Measurements from ENCODE around the gene RIMS4.

RIMS4 gene

GRCh38 chr20:44724423-44725091 is 85.8 kb downstream of the RIMS4 start:
- in situ Hi-C loops (cut with HindIII; ENCODE audit: low sequenced_read_pairs), result no loop called here
- DNase-seq (ENCODE audit: low read depth), result no peak
- no peak overlapping the region for H3K4me3 ChIP-seq (ENCODE audit: low read depth, low read length)
- TF ChIP-seq, protein P1, sequence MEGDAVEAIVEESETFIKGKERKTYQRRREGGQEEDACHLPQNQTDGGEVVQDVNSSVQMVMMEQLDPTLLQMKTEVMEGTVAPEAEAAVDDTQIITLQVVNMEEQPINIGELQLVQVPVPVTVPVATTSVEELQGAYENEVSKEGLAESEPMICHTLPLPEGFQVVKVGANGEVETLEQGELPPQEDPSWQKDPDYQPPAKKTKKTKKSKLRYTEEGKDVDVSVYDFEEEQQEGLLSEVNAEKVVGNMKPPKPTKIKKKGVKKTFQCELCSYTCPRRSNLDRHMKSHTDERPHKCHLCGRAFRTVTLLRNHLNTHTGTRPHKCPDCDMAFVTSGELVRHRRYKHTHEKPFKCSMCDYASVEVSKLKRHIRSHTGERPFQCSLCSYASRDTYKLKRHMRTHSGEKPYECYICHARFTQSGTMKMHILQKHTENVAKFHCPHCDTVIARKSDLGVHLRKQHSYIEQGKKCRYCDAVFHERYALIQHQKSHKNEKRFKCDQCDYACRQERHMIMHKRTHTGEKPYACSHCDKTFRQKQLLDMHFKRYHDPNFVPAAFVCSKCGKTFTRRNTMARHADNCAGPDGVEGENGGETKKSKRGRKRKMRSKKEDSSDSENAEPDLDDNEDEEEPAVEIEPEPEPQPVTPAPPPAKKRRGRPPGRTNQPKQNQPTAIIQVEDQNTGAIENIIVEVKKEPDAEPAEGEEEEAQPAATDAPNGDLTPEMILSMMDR (IDR thresholded peaks at IDR 0.05; ENCODE audit: low read depth, low read length, missing control alignments), result no peak

DNA sequence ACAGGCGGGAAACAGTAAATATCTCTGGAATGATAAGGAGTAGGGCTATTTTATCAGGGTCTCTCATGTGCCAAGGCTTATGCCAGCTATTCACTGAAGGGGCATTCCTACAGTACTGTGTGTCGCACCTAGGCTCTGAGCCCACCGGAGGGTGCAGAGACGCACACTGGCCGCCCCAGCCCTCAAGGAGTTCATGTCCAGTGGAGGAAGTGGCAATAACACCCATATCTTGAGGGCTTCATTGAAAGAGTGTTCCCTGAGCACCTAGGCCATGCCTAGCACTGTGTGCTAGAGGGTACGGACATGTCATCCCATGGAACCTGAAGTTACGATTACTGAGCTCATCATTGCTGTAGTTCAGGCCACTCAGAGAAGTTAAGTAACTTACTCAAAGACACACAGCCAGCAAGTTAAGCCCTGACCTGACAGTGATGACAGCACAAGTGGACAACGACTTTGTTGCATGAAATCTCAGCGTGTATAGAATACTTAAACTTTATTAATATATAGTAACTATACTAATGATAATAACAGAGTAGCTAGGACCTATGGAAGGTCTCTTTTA is 86.5 kb downstream of the RIMS4 start:
- no peak overlapping the region for H3K4me3 ChIP-seq (ENCODE audit: low read depth, low read length)
- TF ChIP-seq, protein P1 (IDR thresholded peaks at IDR 0.05; ENCODE audit: low read depth, low read length, missing control alignments), result no peak
- DNase-seq (ENCODE audit: low read depth), result no peak
- in situ Hi-C loops (cut with HindIII; ENCODE audit: low sequenced_read_pairs), result no loop called here

DNA sequence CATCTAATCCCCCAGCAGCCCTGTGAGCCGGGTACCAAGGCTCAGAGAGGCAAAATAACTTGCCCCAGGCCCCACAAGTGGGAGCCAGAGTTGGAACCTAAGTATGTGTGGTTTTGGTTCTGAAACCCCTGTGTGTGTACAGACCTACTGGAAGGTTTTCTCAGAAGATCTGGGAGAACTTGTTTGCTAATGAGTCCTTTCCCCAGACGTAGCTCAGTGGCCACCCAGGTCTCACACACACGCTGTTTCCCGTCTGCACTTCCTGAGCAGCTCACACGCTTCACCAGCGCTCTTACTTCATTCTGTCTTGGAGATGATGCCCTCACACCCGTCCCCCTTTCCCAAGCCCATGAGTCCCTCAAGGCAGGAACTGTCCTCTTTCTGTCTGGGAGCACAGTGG is 87.0 kb downstream of the RIMS4 start:
- DNase-seq (ENCODE audit: low read depth), result no peak
- TF ChIP-seq, protein P1 (IDR thresholded peaks at IDR 0.05; ENCODE audit: low read depth, low read length, missing control alignments), result no peak
- no peak overlapping the region for H3K4me3 ChIP-seq (ENCODE audit: low read depth, low read length)
- in situ Hi-C loops (cut with HindIII; ENCODE audit: low sequenced_read_pairs), result no loop called here

DNA sequence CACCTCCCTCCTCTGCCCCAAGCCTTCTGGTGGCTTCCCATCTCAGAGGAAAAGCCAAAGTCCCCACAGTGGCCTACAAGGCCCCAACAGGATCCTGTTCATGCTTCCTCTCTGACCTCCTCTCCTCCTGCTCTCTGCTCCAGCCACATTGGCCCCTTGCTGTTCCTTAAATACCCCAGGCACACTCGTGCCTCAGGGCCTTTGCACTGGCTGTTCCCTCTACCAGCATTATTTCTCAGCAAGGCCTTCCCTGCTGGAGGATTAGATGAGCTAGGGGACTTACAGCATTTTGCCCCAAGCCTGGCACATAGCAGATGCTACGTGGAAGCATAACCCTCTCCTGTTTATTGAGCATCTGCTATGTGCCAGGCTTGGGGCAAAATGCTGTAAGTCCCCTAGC is 87.4 kb downstream of the RIMS4 start:
- in situ Hi-C loops (cut with HindIII; ENCODE audit: low sequenced_read_pairs), result no loop called here
- TF ChIP-seq, protein P1 (IDR thresholded peaks at IDR 0.05; ENCODE audit: low read depth, low read length, missing control alignments), result no peak
- H3K4me3 ChIP-seq (ENCODE audit: low read depth, low read length), result no peak overlapping the region
- DNase-seq (ENCODE audit: low read depth), result no peak

DNA sequence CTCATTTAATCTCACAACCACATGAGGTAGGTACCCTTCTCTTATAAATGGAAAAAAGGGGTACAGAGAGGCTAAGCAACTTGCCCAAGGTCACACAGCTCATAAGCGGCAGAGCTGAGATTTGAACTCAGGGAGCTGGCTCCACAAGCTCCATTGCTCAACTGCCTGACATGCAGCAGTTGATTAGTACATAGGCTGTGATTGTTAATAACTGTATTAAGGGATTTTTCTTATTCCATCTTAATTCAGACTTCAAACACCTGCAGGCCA is 88.6 kb downstream of the RIMS4 start:
- TF ChIP-seq, protein P1 (IDR thresholded peaks at IDR 0.05; ENCODE audit: low read depth, low read length, missing control alignments), result no peak

GRCh38 chr20:44720997-44721784 is 89.2 kb downstream of the RIMS4 start:
- in situ Hi-C loops (cut with HindIII; ENCODE audit: low sequenced_read_pairs), result no loop called here
- H3K4me3 ChIP-seq (ENCODE audit: low read depth, low read length), result no peak overlapping the region
- peak; percentile 46 for DNase-seq (ENCODE audit: low read depth)
- TF ChIP-seq, protein P1 (IDR thresholded peaks at IDR 0.05; ENCODE audit: low read depth, low read length, missing control alignments), result no peak

More for the DNA sequence above, 88.6 kb downstream of the RIMS4 start:
- in situ Hi-C loops (cut with HindIII; ENCODE audit: low sequenced_read_pairs), result no loop called here
- DNase-seq (ENCODE audit: low read depth), result no peak
- no peak overlapping the region for H3K4me3 ChIP-seq (ENCODE audit: low read depth, low read length)
